ENCODE results near the gene RASA3.

DNA sequence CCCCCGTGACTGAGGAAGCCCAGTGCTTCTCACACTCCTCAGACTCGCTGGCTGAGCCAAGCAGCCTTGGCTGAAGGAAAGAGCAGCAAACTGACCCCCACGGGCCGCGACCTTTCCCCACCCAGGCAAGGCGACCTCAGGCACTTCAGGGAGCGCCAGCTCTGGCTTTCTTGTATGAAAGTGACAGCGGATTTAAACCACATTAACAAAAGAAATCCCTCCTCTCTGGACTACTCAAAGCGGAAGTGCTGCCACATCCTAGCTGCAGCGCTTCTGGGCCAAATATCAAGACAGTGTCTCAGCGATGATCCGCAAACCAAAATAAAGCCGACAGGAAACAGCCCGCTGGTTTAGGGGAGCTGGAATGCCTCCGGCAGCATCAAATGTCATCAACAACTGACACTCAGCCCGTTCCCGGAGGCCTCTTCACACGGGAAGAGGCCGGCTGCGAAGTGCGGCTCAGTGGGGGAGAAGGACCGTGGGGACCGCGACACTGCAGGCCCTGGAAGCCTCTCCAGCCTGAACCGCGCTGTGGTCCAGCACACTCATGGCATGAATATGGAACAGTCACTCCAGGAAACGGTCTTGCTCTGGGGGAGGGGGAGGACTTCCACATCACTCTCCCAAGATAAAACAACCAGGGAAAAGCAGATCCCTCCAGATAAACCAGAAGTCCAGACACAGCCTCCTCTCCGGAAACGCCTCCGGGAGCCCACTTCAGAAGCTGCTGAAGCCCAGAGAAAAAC lies 1.4 kb downstream of the RASA3 start:
- TF ChIP-seq, protein P1, sequence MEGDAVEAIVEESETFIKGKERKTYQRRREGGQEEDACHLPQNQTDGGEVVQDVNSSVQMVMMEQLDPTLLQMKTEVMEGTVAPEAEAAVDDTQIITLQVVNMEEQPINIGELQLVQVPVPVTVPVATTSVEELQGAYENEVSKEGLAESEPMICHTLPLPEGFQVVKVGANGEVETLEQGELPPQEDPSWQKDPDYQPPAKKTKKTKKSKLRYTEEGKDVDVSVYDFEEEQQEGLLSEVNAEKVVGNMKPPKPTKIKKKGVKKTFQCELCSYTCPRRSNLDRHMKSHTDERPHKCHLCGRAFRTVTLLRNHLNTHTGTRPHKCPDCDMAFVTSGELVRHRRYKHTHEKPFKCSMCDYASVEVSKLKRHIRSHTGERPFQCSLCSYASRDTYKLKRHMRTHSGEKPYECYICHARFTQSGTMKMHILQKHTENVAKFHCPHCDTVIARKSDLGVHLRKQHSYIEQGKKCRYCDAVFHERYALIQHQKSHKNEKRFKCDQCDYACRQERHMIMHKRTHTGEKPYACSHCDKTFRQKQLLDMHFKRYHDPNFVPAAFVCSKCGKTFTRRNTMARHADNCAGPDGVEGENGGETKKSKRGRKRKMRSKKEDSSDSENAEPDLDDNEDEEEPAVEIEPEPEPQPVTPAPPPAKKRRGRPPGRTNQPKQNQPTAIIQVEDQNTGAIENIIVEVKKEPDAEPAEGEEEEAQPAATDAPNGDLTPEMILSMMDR (IDR thresholded peaks at IDR 0.05; ENCODE audit: low read length) = no peak
- TF ChIP-seq EZH2 (optimal IDR thresholded peaks at IDR 0.05; ENCODE audit: low read depth, low read length) = no peak

All from MM.1S (cell line).